Upper lobe of left lung (tissue), 6 donors: ENCODE data around the gene COA3. TPM values are rescaled to one million over a fixed set of nuclear protein-coding genes. Genes with fewer than 3 reads are reported as not detected.

Experiments
- ATAC-seq, 2 donors: fragments of 200-7000 bp; cut with Tn5 transposase; one replicate each; pipeline ENCODE4 v1.9.1; 2022; ENCODE audit warnings: mild to moderate bottlenecking in 2 of 2, moderate library complexity in 2 of 2; ENCODE audit not compliant: low FRiP score in 2 of 2
- DNase-seq, 2 donors: peaks; one replicate each; pipeline ENCODE4 v3.0.0-alpha.2; 2019 to 2020
- H3K27ac ChIP-seq, 4 donors: fragments of 200-600 bp; sonication (generic); one replicate each; pipeline ENCODE4 v1.5.1; 2016 to 2019
- H3K27me3 ChIP-seq, 4 donors: fragments of 200-600 bp; sonication (generic); one replicate each; pipeline ENCODE4 v1.5.1; 2017 to 2019
- H3K36me3 ChIP-seq, 4 donors: fragments of 200-600 bp; sonication (generic); one replicate each; pipeline ENCODE4 v1.5.1; 2016 to 2019
- H3K4me1 ChIP-seq, 4 donors: fragments of 200-600 bp; sonication (generic); one replicate each; pipeline ENCODE4 v1.5.1; 2018 to 2019
- H3K4me3 ChIP-seq, 4 donors: fragments of 200-600 bp; sonication (generic); one replicate each; pipeline ENCODE4 v1.5.1; 2017 to 2019; ENCODE audit warnings: mild to moderate bottlenecking in 2 of 4, moderate library complexity in 1 of 4
- H3K9me3 ChIP-seq, 4 donors: fragments of 200-600 bp; sonication (generic); one replicate each; pipeline ENCODE4 v1.5.1; 2018 to 2019
- EP300 ChIP-seq, 4 donors: sonication (generic); formaldehyde crosslinking; IDR thresholded peaks; one replicate each; pipeline ENCODE4 v1.5.1; 2017; ENCODE audit warnings: antibody characterized with exemption in 4 of 4, control low read depth in 2 of 4
- POLR2A ChIP-seq, 4 donors: fragments of 450-650 bp; IDR thresholded peaks; one replicate each; pipeline ENCODE4 v1.5.1; 2016 to 2017; ENCODE audit warnings: antibody characterized with exemption in 4 of 4, mild to moderate bottlenecking in 2 of 4
- POLR2AphosphoS5 ChIP-seq, 2 donors: sonication (generic); formaldehyde crosslinking; IDR thresholded peaks; one replicate each; pipeline ENCODE4 v1.5.1; 2017; ENCODE audit warnings: antibody characterized with exemption in 2 of 2
- WGBS, 2 donors: methylation state at CpG; one replicate each; pipeline ENCODE4 v1.1.5; 2017 to 2018; 5-methylcytosine and 5-hydroxymethylcytosine counted together
- small RNA-seq, 4 donors: library from RNA; depleted of rRNA; stranded (forward); fragments of <200 nt; gene quantifications; one replicate each; pipeline ENCODE3, GENCODE V24; 2016
- total RNA-seq, 6 donors: library from RNA; depleted of rRNA in 4 of 6; stranded (reverse); fragments of >200 nt in 4 of 6; gene quantifications; one replicate each; pipeline versions ENCODE4 v1.1.0 to v1.2.1, GENCODE V29; 2016 to 2021
- TF ChIP-seq, protein P1 (sequence below), 6 experiments: fragments of 450-650 bp in 4 of 6; fragments of 200-600 bp in 2 of 6; sonication (generic) in 2 of 6; IDR thresholded peaks; one replicate each; pipeline ENCODE4 v1.5.1; 2016 to 2019; ENCODE audit warnings: antibody characterized with exemption in 6 of 6
- donor health status: DM: no; HTN: no; CAD: no; lungs with moderate emphysema.
- donor health status: DM: no; HTN: yes; CAD: no; lungs with severe emphysema.

COA3 gene
- total RNA-seq, 6 donors from 2014 or later: 23.3 to 95.3 (median 67.4) TPM

DNA sequence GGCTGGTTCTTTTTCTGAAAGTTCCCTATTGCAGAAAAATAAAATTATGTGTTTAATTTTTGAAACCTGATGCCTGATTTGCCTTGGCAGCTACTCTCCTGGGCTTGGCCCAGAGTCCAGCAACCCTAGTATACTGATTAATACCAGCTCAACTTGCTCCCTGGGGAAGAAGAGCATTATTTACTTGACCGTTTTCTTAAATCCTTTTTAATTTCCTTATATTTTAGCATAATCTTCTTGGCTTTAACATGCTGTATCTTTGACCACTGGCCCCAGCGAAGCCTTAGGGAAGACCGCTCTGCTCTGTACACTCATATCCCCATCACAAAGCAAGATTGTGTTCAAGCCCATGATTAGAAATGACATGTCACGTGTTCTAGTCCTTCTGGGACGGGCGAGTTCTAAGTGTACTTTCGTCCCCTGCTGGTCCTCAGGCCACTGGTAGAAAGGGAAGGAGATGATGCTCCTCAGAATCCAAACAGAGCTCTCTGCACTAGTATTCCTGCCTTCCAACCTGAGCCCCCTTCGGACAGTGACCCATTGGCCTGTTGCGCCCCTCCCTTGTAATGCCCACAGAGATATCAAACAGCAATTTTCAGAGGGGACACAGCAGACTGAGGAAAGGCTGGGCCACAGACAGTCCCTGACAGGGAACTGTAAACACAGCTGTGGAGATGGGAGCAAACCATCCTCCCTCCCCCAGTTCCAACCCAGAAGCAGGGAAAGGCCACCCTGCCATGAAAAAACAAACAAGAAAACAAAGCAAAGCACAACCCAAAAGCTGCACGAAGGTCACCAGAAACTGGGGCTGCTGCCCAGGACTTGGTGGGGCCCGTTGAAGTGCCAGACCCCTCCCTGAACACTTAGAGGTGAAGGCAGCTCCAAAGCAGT lies 49.4 kb downstream of the COA3 start:
- DNase-seq (no peak), ATAC-seq (no peak)
- peak overlapping the region; percentile 31 to 73 (median 52) for H3K27ac ChIP-seq
- H3K9me3 ChIP-seq: no peaks in the 10 kb centered on the region
- H3K36me3 ChIP-seq: no peaks in the 10 kb centered on the region
- TF ChIP-seq, protein P1, sequence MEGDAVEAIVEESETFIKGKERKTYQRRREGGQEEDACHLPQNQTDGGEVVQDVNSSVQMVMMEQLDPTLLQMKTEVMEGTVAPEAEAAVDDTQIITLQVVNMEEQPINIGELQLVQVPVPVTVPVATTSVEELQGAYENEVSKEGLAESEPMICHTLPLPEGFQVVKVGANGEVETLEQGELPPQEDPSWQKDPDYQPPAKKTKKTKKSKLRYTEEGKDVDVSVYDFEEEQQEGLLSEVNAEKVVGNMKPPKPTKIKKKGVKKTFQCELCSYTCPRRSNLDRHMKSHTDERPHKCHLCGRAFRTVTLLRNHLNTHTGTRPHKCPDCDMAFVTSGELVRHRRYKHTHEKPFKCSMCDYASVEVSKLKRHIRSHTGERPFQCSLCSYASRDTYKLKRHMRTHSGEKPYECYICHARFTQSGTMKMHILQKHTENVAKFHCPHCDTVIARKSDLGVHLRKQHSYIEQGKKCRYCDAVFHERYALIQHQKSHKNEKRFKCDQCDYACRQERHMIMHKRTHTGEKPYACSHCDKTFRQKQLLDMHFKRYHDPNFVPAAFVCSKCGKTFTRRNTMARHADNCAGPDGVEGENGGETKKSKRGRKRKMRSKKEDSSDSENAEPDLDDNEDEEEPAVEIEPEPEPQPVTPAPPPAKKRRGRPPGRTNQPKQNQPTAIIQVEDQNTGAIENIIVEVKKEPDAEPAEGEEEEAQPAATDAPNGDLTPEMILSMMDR (IDR thresholded peaks at IDR 0.05): no peak
- TF ChIP-seq POLR2A (IDR thresholded peaks at IDR 0.05): no peak
- no peak for TF ChIP-seq EP300 (IDR thresholded peaks at IDR 0.05)
- TF ChIP-seq POLR2AphosphoS5 (IDR thresholded peaks at IDR 0.05): no peak
- no peak overlapping the region for H3K4me3 ChIP-seq
- H3K4me1 ChIP-seq: peaks cover 31 to 46% (median 37%) of the 10 kb centered on the region in 4 donors
- no peaks in the 10 kb centered on the region for H3K27me3 ChIP-seq
- 76% methylated on average over 9 to 11 of the region's 11 CpGs for WGBS, 2 donors

DNA sequence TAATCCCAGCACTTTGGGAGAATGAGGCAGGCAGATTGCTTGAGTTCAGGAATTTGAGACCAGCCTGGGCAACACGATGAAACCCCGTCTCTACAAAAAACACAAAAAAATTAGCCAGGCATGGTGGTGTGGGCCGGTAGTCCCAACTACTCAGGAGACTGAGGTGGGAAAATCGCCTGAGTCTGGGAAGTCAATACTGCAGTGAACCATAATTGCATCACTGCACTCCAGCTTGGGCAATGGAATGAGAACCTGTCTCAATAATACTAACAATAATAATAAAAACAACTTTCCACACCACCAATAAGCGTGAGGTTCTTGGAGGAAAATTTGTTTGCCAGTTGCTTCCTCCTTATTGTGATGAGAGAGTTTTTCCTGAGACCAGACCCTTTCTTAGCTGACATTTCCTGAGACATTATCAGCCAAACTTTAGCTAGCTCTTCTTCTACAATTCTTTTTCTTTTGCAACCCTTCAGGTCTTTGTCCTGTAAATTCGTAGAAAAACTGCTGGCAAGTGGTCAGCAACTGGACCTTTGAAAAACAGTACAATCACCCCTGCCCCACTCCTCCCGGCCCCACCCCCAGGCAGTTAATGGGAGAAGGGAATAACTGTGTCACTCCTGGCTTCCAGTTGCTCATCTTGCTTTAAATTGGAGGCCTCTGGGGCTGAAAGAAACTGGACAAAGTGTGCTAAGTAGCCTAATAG lies 50.1 kb downstream of the COA3 start:
- peak overlapping the region; percentile 16 to 73 (median 50) for H3K27ac ChIP-seq

More for the DNA sequence above, 50.1 kb downstream of the COA3 start:
- 46 to 55% methylated on average over 7 of the region's 7 CpGs for WGBS, 2 donors
- H3K9me3 ChIP-seq: no peaks in the 10 kb centered on the region
- no peaks in the 10 kb centered on the region for H3K27me3 ChIP-seq
- DNase-seq: no peak
- no peaks in the 10 kb centered on the region for H3K36me3 ChIP-seq
- H3K4me3 ChIP-seq: no peak overlapping the region
- ATAC-seq: peak in 1 of 2 donors; percentile 27
- H3K4me1 ChIP-seq: peaks cover 39 to 54% (median 45%) of the 10 kb centered on the region in 4 donors
- TF ChIP-seq EP300 (IDR thresholded peaks at IDR 0.05) (no peak), POLR2A (IDR thresholded peaks at IDR 0.05) (no peak)

Small RNA genes lying within 50 kb of the gene (small RNA-seq; reads per million reads assigned to genes)
- 0 reads per million in 4 donors for gene HMGN2P15
- 0 to 0.12 (median 0) reads per million in 4 donors for gene MIR6781

Other genes starting within 250 kb of the COA3 start
- gene HSD17B1, start 245.8 kb downstream of the COA3 start, total RNA-seq: 1 to 10 TPM in 5 of 6 donors, not detected in 1; 1.3 to 6.3 (median 1.7) TPM
- gene COASY, start 236.6 kb downstream of the COA3 start, total RNA-seq: 10 to 100 TPM; 34.7 to 71.1 (median 51.4) TPM
- gene MLX, start 231.6 kb downstream of the COA3 start, total RNA-seq: 100 to 1,000 TPM in 1 of 6 donors, 10 to 100 TPM in 5; 61.8 to 104 (median 83.5) TPM
- gene PSMC3IP, start 221.0 kb downstream of the COA3 start, total RNA-seq: 1 to 10 TPM in 5 of 6 donors, not detected in 1; 1.9 to 6.8 (median 3.8) TPM
- 10 to 100 TPM; 47.1 to 89.7 (median 59.9) TPM for gene RETREG3, start 189.3 kb downstream of the COA3 start, total RNA-seq
- 10 to 100 TPM; 27.3 to 55.4 (median 31.8) TPM for gene TUBG1, start 189.0 kb downstream of the COA3 start, total RNA-seq
- 100 to 1,000 TPM in 1 of 6 donors, 10 to 100 TPM in 5; 12.4 to 104 (median 15.2) TPM for gene TUBG2, start 139.4 kb downstream of the COA3 start, total RNA-seq
- 10 to 100 TPM; 18.4 to 93.2 (median 28.4) TPM for gene PLEKHH3, start 121.7 kb downstream of the COA3 start, total RNA-seq
- gene CCR10, start 116.9 kb downstream of the COA3 start, total RNA-seq: 1 to 10 TPM in 4 of 6 donors, under 1 TPM in 2; 0.30 to 2.2 (median 1.4) TPM
- 10 to 100 TPM in 1 of 6 donors, 1 to 10 TPM in 5; 1.7 to 37.7 (median 4.3) TPM for gene CNTNAP1, start 116.2 kb downstream of the COA3 start, total RNA-seq
- gene EZH1, start 53.7 kb downstream of the COA3 start, total RNA-seq: 100 to 1,000 TPM in 1 of 6 donors, 10 to 100 TPM in 5; 30.7 to 122 (median 55.0) TPM
- 100 to 1,000 TPM in 1 of 6 donors, 10 to 100 TPM in 4, not detected in 1; 12.2 to 120 (median 55.8) TPM for gene RAMP2, start 37.5 kb downstream of the COA3 start, total RNA-seq
- gene VPS25, start 25.3 kb downstream of the COA3 start, total RNA-seq: 10 to 100 TPM; 19.0 to 54.6 (median 36.7) TPM
- 1 to 10 TPM in 1 of 6 donors, under 1 TPM in 3, not detected in 2; 0.15 to 1.8 (median 0.26) TPM for gene WNK4, start 18.1 kb downstream of the COA3 start, total RNA-seq
- 1 to 10 TPM in 1 of 6 donors, under 1 TPM in 4, not detected in 1; 0.22 to 1.2 (median 0.39) TPM for gene CNTD1, start 157 bp upstream of the COA3 start, total RNA-seq
- 100 to 1,000 TPM in 3 of 6 donors, 10 to 100 TPM in 3; 83.0 to 167 (median 101) TPM for gene BECN1, start 25.6 kb upstream of the COA3 start, total RNA-seq
- gene PSME3, start 34.7 kb upstream of the COA3 start, total RNA-seq: 100 to 1,000 TPM in 1 of 6 donors, 10 to 100 TPM in 5; 67.5 to 102 (median 75.8) TPM
- 1 to 10 TPM; 1.5 to 5.2 (median 2.9) TPM for gene AOC2, start 45.9 kb upstream of the COA3 start, total RNA-seq
- 100 to 1,000 TPM in 4 of 6 donors, 10 to 100 TPM in 2; 76.9 to 210 (median 111) TPM for gene AOC3, start 52.5 kb upstream of the COA3 start, total RNA-seq
- not detected for gene G6PC1, start 102.1 kb upstream of the COA3 start, total RNA-seq
- 10 to 100 TPM; 10.9 to 70.2 (median 23.6) TPM for gene AARSD1, start 165.8 kb upstream of the COA3 start, total RNA-seq
- gene PTGES3L, start 181.4 kb upstream of the COA3 start, total RNA-seq: 1 to 10 TPM in 2 of 6 donors, under 1 TPM in 3, not detected in 1; 0.11 to 7.3 (median 0.76) TPM
- 10 to 100 TPM; 13.6 to 26.2 (median 17.5) TPM for gene RUNDC1, start 181.9 kb upstream of the COA3 start, total RNA-seq
- gene RPL27, start 199.7 kb upstream of the COA3 start, total RNA-seq: 1,000 to 10,000 TPM in 2 of 6 donors, 100 to 1,000 TPM in 4; 534 to 1,192 (median 783) TPM
- gene IFI35, start 208.1 kb upstream of the COA3 start, total RNA-seq: 10 to 100 TPM; 17.8 to 69.0 (median 45.4) TPM
- gene VAT1, start 223.7 kb upstream of the COA3 start, total RNA-seq: 100 to 1,000 TPM; 122 to 343 (median 222) TPM
- 1 to 10 TPM in 1 of 6 donors, under 1 TPM in 3, not detected in 2; 0.15 to 2.0 (median 0.47) TPM for gene RND2, start 226.5 kb upstream of the COA3 start, total RNA-seq